OCI-LY7 (cell line): Measurements from ENCODE around the gene GPR3.
"Not testable (repeated sequence)": the region's sequence is repeated elsewhere in the genome, so short reads cannot be mapped to it uniquely, and the experiment has no call there.

Experiments used
- EZH2phosphoT487 ChIP-seq: fragments of 200-600 bp; sonication (generic); IDR thresholded peaks from 2 replicates; pipeline ENCODE4 v1.6.1; 2018; ENCODE audit warnings: low read depth, borderline replicate concordance, mild to moderate bottlenecking, mixed run types, antibody characterized with exemption, low read length, moderate library complexity, mixed read lengths
- TF ChIP-seq, protein P1 (sequence below): fragments of 200-600 bp; sonication (generic); conservative IDR thresholded peaks from 2 replicates; pipeline ENCODE4 v1.5.1; 2014; ENCODE audit warnings: mild to moderate bottlenecking, antibody characterized with exemption, low read length, moderate library complexity, mixed read lengths

DNA sequence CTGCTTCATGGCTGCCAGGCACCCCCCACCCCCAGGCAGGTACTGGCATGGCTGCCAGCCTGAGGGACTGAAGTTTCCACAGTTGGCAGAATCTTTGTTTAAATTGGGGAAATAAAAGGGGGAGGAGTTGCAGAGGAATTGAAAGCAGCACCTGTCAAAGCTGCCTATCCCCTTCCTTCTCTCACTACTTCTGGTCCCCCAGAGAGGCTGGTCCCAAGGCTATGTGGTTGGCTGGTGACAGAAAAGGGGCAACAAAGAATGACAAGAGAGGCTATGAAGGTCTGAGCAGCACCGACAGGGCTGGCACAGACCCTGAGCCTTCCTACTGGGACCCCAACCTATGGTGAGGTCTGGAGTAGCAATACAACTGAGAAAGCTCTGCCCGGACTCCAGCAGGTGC lies 14.4 kb downstream of the GPR3 start:
- TF ChIP-seq, protein P1, sequence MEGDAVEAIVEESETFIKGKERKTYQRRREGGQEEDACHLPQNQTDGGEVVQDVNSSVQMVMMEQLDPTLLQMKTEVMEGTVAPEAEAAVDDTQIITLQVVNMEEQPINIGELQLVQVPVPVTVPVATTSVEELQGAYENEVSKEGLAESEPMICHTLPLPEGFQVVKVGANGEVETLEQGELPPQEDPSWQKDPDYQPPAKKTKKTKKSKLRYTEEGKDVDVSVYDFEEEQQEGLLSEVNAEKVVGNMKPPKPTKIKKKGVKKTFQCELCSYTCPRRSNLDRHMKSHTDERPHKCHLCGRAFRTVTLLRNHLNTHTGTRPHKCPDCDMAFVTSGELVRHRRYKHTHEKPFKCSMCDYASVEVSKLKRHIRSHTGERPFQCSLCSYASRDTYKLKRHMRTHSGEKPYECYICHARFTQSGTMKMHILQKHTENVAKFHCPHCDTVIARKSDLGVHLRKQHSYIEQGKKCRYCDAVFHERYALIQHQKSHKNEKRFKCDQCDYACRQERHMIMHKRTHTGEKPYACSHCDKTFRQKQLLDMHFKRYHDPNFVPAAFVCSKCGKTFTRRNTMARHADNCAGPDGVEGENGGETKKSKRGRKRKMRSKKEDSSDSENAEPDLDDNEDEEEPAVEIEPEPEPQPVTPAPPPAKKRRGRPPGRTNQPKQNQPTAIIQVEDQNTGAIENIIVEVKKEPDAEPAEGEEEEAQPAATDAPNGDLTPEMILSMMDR = not testable (repeated sequence)
- not testable (repeated sequence) for TF ChIP-seq EZH2phosphoT487
